Skeletal muscle satellite cell (primary cell): ENCODE data around the gene LRP8.

Experiments used
- H3K27me3 ChIP-seq: 2 replicates; pipeline ENCODE4 v1.7.0; 2013; ENCODE audit warnings: low read length; ENCODE audit not compliant: control insufficient read depth, insufficient read depth
- H3K36me3 ChIP-seq: 2 replicates; pipeline ENCODE4 v1.7.0; 2013; ENCODE audit warnings: mild to moderate bottlenecking, control low read depth, low read length; ENCODE audit not compliant: insufficient read depth
- H3K4me1 ChIP-seq: 2 replicates; pipeline ENCODE4 v1.7.0; 2013; ENCODE audit warnings: low read length; ENCODE audit not compliant: control insufficient read depth, insufficient read depth
- H3K4me2 ChIP-seq: 2 replicates; pipeline ENCODE4 v1.7.0; 2013; ENCODE audit warnings: mild to moderate bottlenecking, low read length
- H3K4me3 ChIP-seq: 2 replicates; pipeline ENCODE4 v1.7.0; 2013; ENCODE audit warnings: low read length
- H3K9ac ChIP-seq: 2 replicates; pipeline ENCODE4 v1.7.0; 2013; ENCODE audit warnings: mild to moderate bottlenecking, low read depth, low read length, moderate library complexity
- H3K9me3 ChIP-seq: replicated peaks from 2 replicates; pipeline ENCODE4 v1.7.0; 2013; ENCODE audit warnings: mild to moderate bottlenecking, control low read depth, low read length

The LRP8 gene

DNA sequence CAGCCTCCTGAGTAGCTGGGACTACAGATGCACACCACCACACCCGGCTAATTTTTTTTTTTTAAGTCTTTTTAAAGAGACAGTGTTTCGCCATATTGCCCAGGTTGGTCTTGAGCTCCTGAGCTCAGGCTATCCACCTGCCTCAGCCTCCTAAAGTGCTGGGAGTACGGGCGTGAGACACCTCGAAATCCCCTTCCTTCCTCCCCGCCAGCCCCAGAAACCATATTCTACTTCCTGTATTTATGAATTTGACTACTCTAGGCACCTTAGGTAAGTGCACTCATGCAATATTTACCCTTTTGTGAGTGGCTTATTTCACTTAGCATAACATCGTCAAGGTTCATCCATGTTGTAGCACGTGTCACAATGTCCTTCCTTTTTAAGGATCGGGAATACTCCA is 6.9 kb upstream of the LRP8 start:
- no peaks in the 10 kb centered on the region for H3K9me3 ChIP-seq
- no peaks in the 10 kb centered on the region for H3K4me1 ChIP-seq
- H3K4me2 ChIP-seq, result no peak overlapping the region
- H3K4me3 ChIP-seq, result no peak overlapping the region
- H3K36me3 ChIP-seq, result no peaks in the 10 kb centered on the region
- H3K27me3 ChIP-seq, result peaks cover 35% of the 10 kb centered on the region
- no peak overlapping the region for H3K9ac ChIP-seq

DNA sequence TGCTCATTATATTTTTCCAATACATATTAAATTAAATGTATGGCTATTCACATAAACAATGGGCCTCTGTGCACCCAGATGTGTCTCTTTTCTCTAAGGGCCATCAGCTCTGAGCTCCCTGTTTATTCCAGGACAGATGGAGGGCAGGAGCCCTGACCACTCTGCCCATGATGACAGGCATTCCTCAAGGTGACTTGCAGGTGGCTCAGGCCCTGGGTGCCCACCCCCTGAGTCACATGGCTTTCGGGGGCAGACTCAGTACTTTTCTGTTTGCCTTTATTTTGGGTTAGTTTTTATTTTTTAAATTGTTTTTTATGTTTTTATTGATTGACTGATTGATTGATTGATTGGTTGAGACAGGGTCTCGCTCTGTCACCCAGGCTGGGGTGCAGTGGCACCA is 6.4 kb upstream of the LRP8 start:
- Histone ChIP-seq H3K9me3 (no peaks in the 10 kb centered on the region), H3K9ac (no peak overlapping the region), H3K4me2 (no peak overlapping the region), H3K27me3 (peaks cover 35% of the 10 kb centered on the region), H3K4me1 (no peaks in the 10 kb centered on the region), H3K4me3 (no peak overlapping the region), H3K36me3 (no peaks in the 10 kb centered on the region)

DNA sequence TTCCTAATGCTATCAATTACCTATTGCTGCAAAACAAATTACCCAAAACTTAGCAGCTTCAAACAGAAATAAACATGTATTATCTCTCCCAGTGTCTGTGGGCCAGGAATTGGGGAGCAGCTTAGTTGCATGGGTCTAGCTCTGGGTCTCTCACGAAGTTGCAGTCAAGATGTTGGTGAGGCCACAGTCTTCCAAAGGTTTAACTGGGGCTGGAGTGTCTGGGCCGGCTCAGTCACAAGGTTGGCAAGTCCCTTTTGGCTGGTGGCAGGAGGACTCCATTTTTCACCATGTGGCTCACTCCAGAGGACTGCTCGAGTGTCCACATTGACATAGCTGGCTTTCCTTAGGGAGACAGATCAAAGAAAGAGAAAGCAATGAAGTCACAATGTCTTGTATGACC is 5.0 kb upstream of the LRP8 start:
- Histone ChIP-seq H3K9ac (no peak overlapping the region), H3K4me2 (no peak overlapping the region), H3K4me1 (no peaks in the 10 kb centered on the region), H3K4me3 (no peak overlapping the region), H3K27me3 (peaks cover 24% of the 10 kb centered on the region), H3K36me3 (no peaks in the 10 kb centered on the region), H3K9me3 (no peaks in the 10 kb centered on the region)

DNA sequence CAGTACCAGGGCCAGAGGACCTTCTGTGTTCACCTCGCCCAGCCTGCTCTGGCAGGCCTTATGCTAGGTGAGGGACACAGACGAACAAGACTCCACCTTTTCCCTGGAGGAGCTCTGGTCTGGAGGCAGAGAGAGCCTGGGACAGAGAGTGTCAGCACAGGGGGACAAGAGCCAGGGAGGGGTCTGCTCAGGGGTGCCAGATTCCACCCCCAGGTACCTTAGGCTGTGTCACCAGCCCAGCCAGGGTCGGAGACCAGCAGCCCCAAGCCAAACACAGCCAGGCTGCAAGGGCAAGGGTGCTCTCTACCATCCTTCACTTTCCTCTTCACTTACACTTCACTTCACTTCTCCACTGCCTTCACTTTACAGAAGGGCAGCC is 4.3 kb upstream of the LRP8 start:
- no peaks in the 10 kb centered on the region for H3K4me1 ChIP-seq
- no peak overlapping the region for H3K9ac ChIP-seq
- H3K4me3 ChIP-seq, result no peak overlapping the region
- no peak overlapping the region for H3K4me2 ChIP-seq
- no peaks in the 10 kb centered on the region for H3K36me3 ChIP-seq
- H3K9me3 ChIP-seq, result no peaks in the 10 kb centered on the region
- peaks cover 18% of the 10 kb centered on the region for H3K27me3 ChIP-seq

DNA sequence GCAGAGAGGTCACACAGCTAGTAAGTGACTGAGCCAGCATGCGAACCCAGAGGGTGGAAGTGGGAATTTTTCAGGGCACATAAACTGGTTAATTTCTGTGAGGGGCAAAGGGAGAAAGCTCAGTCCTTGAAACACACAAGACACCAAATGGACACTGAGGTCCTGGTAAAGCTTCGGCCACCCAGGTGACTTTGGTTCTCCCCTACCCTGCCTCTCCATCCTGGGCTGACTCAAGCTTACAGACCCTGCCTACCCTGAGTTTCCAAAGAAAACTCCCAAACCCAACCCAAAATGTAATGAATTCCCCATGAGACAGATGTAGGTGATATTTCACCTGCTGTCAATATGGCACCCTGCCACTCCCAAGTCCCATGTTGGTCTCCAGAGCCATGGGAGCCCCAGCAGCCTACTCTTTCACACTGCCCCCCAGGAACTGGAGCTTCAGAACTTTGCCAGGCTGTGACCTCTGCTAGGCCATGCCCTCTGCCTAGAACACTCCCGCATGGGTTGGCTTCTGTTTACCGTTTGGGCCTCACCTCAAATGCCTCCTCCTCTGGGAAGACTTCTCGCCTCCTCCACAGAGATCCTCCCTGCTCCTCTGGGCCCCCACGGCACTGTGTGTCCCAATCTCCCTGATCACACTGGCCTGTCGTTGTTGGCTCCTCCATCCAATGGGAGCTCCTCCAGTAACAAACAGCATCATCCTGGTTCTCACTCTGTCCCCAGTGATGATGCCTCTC is 3.7 kb upstream of the LRP8 start:
- no peaks in the 10 kb centered on the region for H3K36me3 ChIP-seq
- no peak overlapping the region for H3K4me3 ChIP-seq

DNA sequence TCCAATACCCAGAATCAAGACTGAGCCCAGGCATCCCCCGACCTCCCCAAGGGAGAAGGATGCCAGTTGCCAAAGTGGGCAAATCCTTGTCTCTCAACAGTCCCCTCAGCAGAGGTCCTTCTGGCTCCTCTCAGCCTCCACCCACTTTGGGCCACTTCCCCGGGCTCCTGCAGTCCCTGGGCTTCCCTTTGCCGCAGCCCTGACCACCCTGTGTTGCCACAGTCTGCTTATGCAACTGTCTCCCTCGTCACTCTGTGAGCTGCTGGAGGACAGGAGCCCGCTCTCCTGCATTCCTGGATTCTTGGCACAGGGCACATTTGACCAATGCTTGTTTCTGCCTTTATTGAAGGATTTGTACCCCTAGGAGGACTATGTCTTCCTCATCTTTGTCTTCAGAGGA is 2.9 kb upstream of the LRP8 start:
- Histone ChIP-seq H3K9me3 (no peaks in the 10 kb centered on the region), H3K9ac (no peak overlapping the region), H3K4me3 (no peak overlapping the region), H3K4me2 (no peak overlapping the region), H3K36me3 (no peaks in the 10 kb centered on the region), H3K27me3 (peaks cover 6% of the 10 kb centered on the region), H3K4me1 (peaks cover under 1% of the 10 kb centered on the region)

More for the DNA sequence above, 3.7 kb upstream of the LRP8 start:
- H3K4me1 ChIP-seq, result no peaks in the 10 kb centered on the region
- H3K9ac ChIP-seq, result no peak overlapping the region
- no peaks in the 10 kb centered on the region for H3K9me3 ChIP-seq
- H3K27me3 ChIP-seq, result peaks cover 14% of the 10 kb centered on the region
- H3K4me2 ChIP-seq, result no peak overlapping the region

DNA sequence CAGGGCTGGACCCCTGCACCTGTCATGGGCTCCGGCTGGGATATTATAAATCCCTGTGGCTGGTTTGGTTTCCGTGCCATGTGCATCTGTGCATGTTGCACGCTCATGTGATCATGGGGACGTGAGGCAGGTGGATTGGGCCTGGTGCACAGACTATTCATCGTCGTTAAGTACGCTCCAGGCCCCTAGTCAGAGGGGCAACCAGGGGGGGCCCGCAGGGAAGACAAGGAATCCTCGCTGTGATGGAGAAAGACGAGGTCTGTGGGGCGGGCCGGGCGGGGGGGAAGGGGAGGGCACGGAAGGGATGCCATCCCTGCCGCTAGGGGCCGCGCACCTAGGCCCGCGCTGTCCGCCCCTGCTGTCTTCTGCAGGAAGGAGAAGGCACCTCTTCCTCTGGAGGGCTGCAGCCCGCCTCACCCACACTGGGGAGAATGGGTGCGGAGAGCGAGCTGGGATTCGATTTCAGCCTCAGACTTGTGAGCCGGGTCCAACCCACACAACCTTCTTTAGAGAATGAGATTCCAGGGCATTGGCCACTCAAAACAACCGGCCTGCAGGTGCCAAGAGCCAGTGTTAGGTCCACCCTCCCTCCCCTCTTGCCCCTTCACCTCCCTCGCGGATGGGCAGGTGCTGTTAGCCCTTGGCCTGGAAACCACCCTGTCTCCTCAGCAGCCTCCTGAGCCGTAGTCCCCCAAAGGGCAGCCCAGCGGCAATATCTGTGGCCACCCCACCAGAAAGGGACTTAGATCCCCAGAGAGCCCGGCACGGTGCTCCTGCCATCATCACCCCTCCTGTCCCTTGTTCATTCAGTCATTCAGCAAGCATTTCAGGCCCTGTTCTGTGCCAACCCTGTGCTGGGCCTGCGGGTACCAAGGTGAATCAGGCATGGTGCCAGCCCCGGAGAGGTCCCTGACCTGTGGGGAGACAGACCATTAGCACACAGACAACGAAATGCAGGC is 950 bp upstream of the LRP8 start:
- H3K4me2 ChIP-seq, result peak overlapping the region; percentile 85

DNA sequence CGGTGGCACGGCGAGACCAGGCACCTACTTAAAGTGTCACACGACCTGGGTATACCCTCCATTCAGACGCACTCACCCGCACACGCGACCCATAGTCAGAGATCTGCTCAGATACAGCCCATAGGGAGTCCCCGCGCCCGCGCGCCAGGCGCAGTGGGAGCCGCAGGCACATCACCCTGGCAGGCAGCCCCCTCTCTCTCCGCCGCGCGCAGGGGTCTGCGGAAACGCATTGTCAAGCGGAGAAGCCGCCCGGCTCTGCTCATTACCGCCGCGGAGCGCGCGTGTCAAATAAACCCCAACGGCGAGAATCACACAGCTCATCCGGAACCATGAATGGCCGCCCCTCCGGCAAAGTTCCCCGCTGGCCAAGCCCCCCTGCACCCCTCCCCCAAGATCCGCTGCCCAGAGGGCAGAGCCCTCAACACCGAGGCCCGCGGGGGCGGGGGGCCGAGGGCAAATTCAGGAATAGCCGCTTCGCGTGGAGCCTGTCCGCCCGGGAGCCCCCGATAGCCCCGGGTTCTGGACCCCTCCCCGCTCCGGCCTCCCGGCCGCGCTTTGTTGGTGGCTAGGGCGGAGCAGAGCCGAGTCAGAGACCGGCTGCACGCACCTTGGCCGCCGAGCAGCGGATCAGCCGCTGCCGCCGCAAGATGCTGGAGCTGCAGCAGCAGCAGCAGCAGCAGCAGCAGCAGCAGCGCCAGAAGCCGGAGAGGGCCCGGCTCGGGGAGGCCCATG is 522 bp downstream of the LRP8 start:
- Histone ChIP-seq H3K4me3 (peak overlapping the region; percentile 76), H3K27me3 (no peaks in the 10 kb centered on the region), H3K9me3 (no peaks in the 10 kb centered on the region), H3K36me3 (peaks cover 5% of the 10 kb centered on the region), H3K4me2 (peak overlapping the region; percentile 97), H3K4me1 (peaks cover 11% of the 10 kb centered on the region), H3K9ac (peak overlapping the region; percentile 75)

More for the DNA sequence above, 950 bp upstream of the LRP8 start:
- Histone ChIP-seq H3K9ac (no peak overlapping the region), H3K36me3 (no peaks in the 10 kb centered on the region), H3K4me1 (peaks cover 11% of the 10 kb centered on the region), H3K4me3 (peak overlapping the region; percentile 68), H3K27me3 (no peaks in the 10 kb centered on the region), H3K9me3 (no peaks in the 10 kb centered on the region)

DNA sequence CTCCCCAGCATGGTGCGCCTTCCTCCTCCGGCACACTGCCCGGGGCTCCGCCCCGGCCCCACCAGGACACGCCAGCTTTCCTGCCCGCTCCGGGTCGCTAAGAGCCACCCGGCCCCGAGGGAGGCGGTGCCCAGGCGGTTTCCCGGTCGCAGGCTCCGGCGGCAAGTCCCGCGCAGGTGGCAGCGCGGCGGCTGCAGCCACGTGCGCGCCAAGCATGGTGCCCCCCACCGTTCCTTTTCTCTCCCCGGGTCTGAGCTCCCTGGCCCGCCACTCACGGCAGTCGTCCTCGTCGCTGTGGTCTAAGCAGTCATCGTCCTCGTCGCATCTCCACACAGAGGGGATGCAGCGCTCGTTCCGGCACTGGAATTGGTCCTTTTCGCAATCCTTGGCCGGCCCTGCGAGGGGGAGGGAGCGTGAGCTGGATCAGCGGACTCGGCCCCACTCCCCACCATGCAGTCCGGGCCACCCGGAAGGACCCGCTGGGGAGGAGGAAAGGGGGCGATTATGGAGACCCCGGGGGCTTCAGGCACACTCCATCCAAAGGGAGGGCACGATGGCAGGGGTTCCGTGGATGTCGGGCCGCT is 1.2 kb downstream of the LRP8 start:
- Histone ChIP-seq H3K9ac (peak overlapping the region; percentile 75), H3K27me3 (no peaks in the 10 kb centered on the region), H3K4me3 (peak overlapping the region; percentile 76), H3K4me2 (peak overlapping the region; percentile 97), H3K4me1 (peaks cover 11% of the 10 kb centered on the region), H3K9me3 (no peaks in the 10 kb centered on the region), H3K36me3 (peaks cover 5% of the 10 kb centered on the region)

DNA sequence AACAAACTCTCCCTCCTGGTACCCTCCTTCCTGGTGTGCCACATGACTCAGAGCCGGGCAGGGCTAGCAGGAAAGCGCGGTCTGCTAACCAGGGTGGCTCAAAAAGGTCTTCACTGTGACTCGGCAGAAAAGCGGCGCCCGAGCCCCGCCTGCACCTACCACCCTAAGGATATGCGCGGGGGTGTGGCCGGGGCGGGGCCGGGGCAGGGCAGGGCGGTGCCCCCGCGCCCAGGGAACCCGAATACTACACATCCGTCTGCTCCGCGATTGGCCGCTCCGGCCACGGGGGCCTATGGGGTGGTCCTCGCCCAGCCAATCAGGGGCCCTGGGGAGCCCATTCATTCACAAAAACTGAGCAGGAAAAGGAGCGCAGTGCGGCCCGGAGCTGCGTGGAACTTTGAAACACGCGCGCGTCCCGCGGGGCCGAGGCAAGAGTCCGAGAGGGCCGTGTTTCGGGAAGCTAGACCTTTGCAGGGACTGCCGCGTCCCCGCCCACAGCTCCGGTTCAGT is 1.7 kb downstream of the LRP8 start:
- Histone ChIP-seq H3K4me2 (peak overlapping the region; percentile 97), H3K36me3 (peaks cover 5% of the 10 kb centered on the region), H3K9ac (peak overlapping the region; percentile 75), H3K4me3 (peak overlapping the region; percentile 76), H3K4me1 (peaks cover 11% of the 10 kb centered on the region), H3K27me3 (no peaks in the 10 kb centered on the region), H3K9me3 (no peaks in the 10 kb centered on the region)
